NAMALWA (cell line): Measurements from ENCODE around the gene ZNF135.

ENCODE experiments used
- DNase-seq: peaks from one replicate; pipeline ENCODE4 v3.0.0-alpha.2; 2015; ENCODE audit warnings: low spot score

The ZNF135 gene

GRCh38 chr19:58093071-58093470 is 34.0 kb downstream of the ZNF135 start:
- DNase-seq: no peak

DNA sequence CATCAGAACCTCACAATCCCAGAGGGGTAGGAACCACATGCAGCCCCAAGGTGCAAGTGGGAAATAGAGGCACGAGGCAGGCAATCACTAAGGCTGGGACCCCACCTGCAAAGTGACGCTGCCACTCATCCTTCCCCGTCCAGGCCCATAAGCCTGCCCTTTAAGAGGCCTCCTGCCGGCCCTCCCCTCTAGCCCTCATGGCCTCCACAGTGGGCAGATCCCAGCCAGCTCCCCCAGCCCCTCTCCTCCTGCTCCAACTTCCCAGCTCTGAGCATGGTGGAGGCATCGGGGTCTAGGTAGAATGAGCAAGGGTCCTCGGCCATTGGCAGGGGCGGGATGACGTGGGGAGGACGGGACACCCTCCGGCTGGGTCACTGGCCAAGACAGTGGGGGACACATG is 36.2 kb downstream of the ZNF135 start:
- DNase-seq: no peak

GRCh38 chr19:58096884-58097283 is 37.8 kb downstream of the ZNF135 start:
- no peak for DNase-seq

- no peak for DNase-seq
Measured at GRCh38 chr19:58097349-58097748, 38.3 kb downstream of the ZNF135 start.

GRCh38 chr19:58097781-58098681 is 38.9 kb downstream of the ZNF135 start, which contains the start of gene ZSCAN18:
ZSCAN18 (minus strand) TSS chr19:58098231; CDS start chr19:58090267, 7,964 bp downstream.
- DNase-seq: no peak

GRCh38 chr19:58098682-58098998 is 39.6 kb downstream of the ZNF135 start:
- DNase-seq: no peak

- DNase-seq: no peak
Measured at GRCh38 chr19:58107778-58108545, 48.9 kb downstream of the ZNF135 start.

DNA sequence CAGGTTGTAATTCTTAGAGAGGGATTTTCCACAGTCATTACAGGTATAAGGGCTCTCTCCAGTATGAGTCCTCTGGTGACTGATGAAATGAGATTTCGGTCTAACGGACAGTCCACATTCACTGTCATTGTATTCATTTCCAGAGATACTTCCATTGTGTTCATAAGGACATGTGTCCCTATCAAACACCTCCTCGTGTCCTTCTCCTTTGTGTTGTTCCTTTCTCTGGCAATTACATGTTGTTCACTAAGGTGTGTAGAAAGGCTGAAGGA is 49.4 kb downstream of the ZNF135 start:
- DNase-seq: no peak

DNA sequence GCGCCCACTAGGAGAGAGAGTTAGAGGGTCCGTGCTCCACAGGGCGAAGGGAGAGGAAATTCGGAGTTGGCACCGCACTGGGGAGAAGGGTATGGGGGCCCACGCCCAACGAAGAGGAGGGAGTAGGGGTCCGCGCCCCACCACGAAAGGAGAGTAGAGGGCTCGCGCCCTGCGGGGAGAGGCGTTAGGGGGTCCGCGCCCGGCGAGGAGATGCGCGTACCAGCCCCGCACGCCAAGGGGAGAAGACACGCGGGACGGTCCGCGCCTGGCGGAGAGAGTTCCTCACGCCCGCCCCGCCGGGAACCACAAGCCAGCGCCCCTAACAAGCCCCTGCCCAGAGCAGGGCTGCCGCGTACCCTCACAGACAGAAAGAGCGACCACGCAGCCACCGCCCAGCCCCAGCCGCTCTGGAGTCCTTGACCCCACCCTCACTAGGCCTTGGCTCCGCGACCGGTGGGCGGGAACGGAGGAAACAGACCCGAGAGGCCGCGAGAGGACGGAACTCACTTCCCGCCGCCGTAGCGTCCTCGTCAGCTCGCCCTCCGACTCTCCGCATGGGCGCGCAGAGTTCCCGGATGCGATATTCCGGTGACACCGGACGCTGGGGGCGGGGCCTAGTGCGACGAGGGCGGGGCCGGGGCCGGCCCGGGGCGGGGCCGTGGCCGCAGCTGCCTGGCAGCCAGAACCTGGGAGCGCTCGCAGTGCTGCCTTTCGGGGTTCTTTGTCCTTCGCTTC is 58.9 kb downstream of the ZNF135 start:
- DNase-seq: no peak

DNA sequence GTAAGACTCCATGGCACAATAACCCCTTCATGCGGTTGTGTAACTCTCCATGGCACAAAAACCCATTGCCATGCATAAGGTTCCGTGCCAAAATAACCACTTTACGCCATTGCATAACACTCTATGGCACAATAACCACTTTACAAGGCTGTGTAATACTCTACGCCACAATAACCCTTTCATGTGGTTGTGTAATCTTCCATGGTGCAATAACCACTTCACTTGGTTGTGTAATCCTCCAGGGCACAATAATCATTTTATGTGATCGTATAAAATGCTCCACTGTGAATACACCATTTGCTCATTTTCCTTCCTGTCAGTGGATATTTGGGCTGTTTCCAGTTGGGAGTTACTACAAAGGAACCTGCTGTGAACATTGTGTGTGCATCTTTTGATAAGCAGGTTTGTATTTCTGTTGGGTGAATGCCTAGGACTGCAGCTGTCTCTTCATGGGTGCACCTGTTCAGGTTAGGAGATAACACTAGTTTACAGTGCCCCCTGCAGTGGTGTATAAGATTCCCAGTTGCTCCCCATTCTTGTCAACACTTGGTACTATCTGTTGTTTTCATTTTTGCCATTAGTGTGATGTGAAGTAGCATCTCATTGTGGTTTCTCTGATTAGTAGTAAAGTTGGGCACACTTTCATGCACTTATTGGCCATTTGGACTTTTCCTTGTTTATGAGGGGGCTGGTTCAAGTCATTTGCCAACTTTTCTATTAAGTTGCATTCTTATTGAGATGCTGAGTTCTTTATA is 60.1 kb downstream of the ZNF135 start:
- DNase-seq: no peak
